Measurements from ENCODE around the gene GCAT. TPM values are rescaled to one million over a fixed set of nuclear protein-coding genes. Genes with fewer than 3 reads are reported as not detected.
A peak's percentile ranks its signal among the peaks of the same experiment; 100 is the strongest.

The GCAT gene
- total and polyA plus RNA-seq, 4 donors = 20.7 to 32.6 (median 29.8) TPM

- Histone ChIP-seq H3K27me3 (ENCODE audit: control insufficient read depth in 4 of 4, insufficient read depth in 4 of 4, low read length in 3 of 4) (no peaks in the 10 kb centered on the region), H3K36me3 (ENCODE audit: control insufficient read depth in 4 of 4, insufficient read depth in 3 of 4, low read depth in 1 of 4, low read length in 3 of 4) (no peaks in the 10 kb centered on the region), H3K9ac (ENCODE audit: low read depth in 1 of 2, low read length in 2 of 2) (peak overlapping the region in 1 of 2 donors; percentile 43), H3K4me1 (ENCODE audit: control insufficient read depth in 4 of 4, insufficient read depth in 4 of 4, low read length in 3 of 4) (peaks cover 10 to 52% (median 43%) of the 10 kb centered on the region in 4 donors), H3K27ac (ENCODE audit: low read depth in 1 of 2, low read length in 2 of 2) (peak overlapping the region; percentile 48 to 89), H3K4me3 (ENCODE audit: low read depth in 1 of 3, low read length in 3 of 3) (peak overlapping the region in 1 of 3 donors; percentile 61), H3K9me3 (ENCODE audit: control insufficient read depth in 4 of 4, low read length in 3 of 4) (no peaks in the 10 kb centered on the region)
- no peak for TF ChIP-seq ATF3 (IDR thresholded peaks at IDR 0.05)
- no peak for TF ChIP-seq MAX (IDR thresholded peaks at IDR 0.05)
- no peak for TF ChIP-seq HNF4G (IDR thresholded peaks at IDR 0.05)
- no peak for TF ChIP-seq YY1 (IDR thresholded peaks at IDR 0.05)
- TF ChIP-seq HNF4A (conservative IDR thresholded peaks at IDR 0.05) = no peak
- peak; percentile 55 for DNase-seq (ENCODE audit: low spot score)
- 5% methylated on average over 29 of the region's 29 CpGs for WGBS
These were observed 3.3 kb upstream of the GCAT start for GRCh38 chr22:37804352-37804880.

GRCh38 chr22:37804881-37805809, 2.6 kb upstream of the GCAT start:
- TF ChIP-seq HNF4G (IDR thresholded peaks at IDR 0.05) (no peak), HNF4A (conservative IDR thresholded peaks at IDR 0.05) (no peak), GABPA (IDR thresholded peaks at IDR 0.05 in 1 of 2, conservative IDR thresholded peaks at IDR 0.05 in 1 of 2) (no peak), TAF1 (conservative IDR thresholded peaks at IDR 0.05) (peak; percentile 81), ATF3 (IDR thresholded peaks at IDR 0.05) (no peak), REST (IDR thresholded peaks at IDR 0.05) (peak; percentile 93), FOXA1 (IDR thresholded peaks at IDR 0.05) (no peak), RXRA (IDR thresholded peaks at IDR 0.05) (no peak), SP1 (IDR thresholded peaks at IDR 0.05) (peak; percentile 66), RAD21 (IDR thresholded peaks at IDR 0.05) (peak in 1 of 2 donors; percentile 24), YY1 (IDR thresholded peaks at IDR 0.05) (peak; percentile 88)
- H3K9me3 ChIP-seq (ENCODE audit: control insufficient read depth in 4 of 4, low read length in 3 of 4) = no peaks in the 10 kb centered on the region
- 3% methylated on average over 87 of the region's 87 CpGs for WGBS
- peak overlapping the region; percentile 55 to 91 (median 61) for H3K4me3 ChIP-seq (ENCODE audit: low read depth in 1 of 3, low read length in 3 of 3)
- no peaks in the 10 kb centered on the region for H3K36me3 ChIP-seq (ENCODE audit: control insufficient read depth in 4 of 4, insufficient read depth in 3 of 4, low read depth in 1 of 4, low read length in 3 of 4)
- H3K4me1 ChIP-seq (ENCODE audit: control insufficient read depth in 4 of 4, insufficient read depth in 4 of 4, low read length in 3 of 4) = peaks cover 10 to 58% (median 49%) of the 10 kb centered on the region in 4 donors
- peak; percentile 99 for DNase-seq (ENCODE audit: low spot score)
- H3K27me3 ChIP-seq (ENCODE audit: control insufficient read depth in 4 of 4, insufficient read depth in 4 of 4, low read length in 3 of 4) = no peaks in the 10 kb centered on the region
- H3K27ac ChIP-seq (ENCODE audit: low read depth in 1 of 2, low read length in 2 of 2) = peak overlapping the region; percentile 71 to 89
- H3K9ac ChIP-seq (ENCODE audit: low read depth in 1 of 2, low read length in 2 of 2) = peak overlapping the region; percentile 48 to 77
